UCSD-AML1 (cell line): ENCODE data around the gene CABP2.
"Not testable (repeated sequence)": the region's sequence is repeated elsewhere in the genome, so short reads cannot be mapped to it uniquely, and the experiment has no call there.

Source experiments
- DNase-seq: peaks from one replicate; lab custom pipeline; 2025; ENCODE audit not compliant: unreplicated experiment; lab: John Stamatoyannopoulos, UW

Gene CABP2

DNA sequence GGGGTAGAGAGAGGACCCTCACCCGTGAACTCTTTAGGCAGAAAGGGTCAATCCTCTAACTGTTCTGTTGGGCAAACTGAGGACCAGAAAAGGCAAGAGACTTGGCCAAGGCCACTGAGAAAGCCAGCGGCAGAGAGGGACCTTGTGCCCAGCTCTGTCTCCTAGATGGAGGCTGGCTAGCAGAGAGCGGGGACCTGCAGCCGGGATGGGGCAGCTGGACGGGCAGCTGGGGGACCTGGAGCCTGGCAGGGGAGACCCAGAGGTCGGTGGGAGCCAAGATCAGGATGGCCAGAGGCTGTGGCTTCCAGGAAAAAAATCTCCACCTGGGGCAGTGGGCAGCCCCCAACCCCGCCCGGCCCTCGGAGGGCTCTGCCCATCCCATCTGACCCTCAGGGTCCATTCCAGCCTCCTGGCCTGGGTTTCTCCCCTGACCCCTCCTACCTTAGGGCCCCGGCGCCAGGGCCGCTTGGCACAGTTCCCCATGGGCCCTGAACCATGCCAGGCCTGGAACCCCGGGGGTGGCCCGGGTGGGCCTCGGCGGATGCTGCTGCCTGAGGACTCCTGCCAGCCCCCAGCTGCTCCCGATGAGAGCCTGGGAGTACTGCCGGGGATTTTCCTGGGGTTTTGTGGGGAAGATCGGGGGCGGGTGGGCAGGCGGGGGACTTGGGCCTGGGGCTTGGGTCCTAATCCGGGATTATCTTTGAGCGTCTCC lies at the start of gene CABP2:
Gene CABP2 (minus strand): TSS at position 603 of the 712 bp plus-strand sequence. CDS start 120 bp downstream, at position 483.
- no peak for DNase-seq

GRCh38 chr11:67572747-67573419 lies 49.6 kb upstream of the CABP2 start:
- peak; percentile 35 for DNase-seq

GRCh38 chr11:67572305-67572704 lies 49.1 kb upstream of the CABP2 start:
- no peak for DNase-seq

GRCh38 chr11:67571443-67571842 lies 48.2 kb upstream of the CABP2 start:
- no peak for DNase-seq

DNA sequence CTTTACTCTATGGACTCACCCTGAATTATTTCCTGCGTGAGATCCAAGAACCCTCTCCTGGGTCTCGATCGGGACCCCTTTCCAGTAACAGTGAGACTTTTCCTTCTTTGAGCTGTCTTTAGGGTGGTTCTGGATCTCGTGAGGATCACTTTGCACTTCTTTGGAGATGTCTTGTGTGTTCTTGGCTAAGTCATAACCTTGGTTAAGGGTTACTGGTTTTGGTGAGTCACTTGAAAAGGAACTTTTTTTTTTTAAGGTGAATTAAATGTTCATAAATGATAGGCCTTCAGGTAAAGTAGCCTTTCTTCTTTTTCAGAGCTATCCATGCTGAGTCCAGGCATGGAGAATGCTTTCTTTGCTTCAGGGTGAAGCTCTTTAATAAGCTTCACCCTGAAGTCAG lies 41.0 kb upstream of the CABP2 start:
- no peak for DNase-seq

GRCh38 chr11:67563705-67564114 lies 40.5 kb upstream of the CABP2 start:
- not testable (repeated sequence) for DNase-seq

GRCh38 chr11:67562963-67563704 lies 39.9 kb upstream of the CABP2 start:
- DNase-seq = no peak

- no peak for DNase-seq
These were observed 38.8 kb upstream of the CABP2 start for GRCh38 chr11:67561971-67562619.

DNA sequence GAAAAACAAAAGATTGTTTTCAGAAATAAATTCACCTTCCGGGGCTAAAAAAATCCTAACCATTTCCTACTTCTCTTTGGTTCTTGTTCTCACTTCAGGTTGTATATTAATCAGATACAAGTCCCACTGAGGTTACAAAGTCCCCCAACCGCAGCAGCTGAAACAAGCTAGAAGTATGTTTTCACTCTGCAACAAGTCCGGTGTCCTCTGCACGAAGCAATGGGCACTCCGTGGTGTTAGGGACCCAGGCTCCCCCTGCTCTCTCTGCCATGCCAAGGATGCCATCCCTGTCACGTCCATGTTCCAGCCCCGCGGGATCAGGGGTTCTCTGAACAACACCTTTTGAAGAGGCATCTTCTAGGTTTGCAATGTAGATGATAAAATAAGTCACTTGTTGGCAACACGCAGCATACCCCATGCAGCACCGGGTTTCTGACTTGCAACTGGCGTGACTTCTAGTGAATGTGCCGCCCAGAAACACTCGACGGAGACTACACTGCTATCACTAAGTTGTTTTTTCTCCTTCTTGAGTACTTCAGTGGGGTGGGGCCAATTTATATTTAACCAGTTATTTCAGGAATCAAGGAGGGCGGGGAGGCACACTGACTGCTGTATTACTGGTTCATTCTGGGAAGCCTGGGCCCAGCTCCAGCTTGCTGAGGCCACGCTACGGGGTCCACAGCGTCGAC lies 35.0 kb upstream of the CABP2 start:
- no peak for DNase-seq

GRCh38 chr11:67556244-67556643 lies 33.0 kb upstream of the CABP2 start:
- DNase-seq = no peak

DNA sequence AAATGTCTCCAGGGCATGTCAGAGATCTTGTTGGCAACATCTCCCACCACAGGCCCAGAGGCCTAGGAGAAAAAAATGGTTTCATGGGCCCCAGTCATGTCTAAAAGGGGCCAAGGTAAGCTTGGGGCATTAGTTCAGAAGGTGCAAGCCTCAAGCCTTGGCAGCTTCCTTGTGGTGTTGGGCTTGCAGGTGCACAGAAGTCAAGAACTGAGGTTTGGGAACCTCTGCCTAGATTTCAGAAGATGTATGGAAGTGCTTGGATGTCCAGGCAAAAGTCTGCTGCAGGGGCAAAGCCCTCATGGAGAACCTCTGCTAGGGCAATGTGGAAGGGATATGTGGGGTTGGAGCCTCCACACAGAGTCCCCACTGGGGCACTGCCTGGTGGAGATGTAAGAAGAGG lies 28.5 kb upstream of the CABP2 start:
- not testable (repeated sequence) for DNase-seq

DNA sequence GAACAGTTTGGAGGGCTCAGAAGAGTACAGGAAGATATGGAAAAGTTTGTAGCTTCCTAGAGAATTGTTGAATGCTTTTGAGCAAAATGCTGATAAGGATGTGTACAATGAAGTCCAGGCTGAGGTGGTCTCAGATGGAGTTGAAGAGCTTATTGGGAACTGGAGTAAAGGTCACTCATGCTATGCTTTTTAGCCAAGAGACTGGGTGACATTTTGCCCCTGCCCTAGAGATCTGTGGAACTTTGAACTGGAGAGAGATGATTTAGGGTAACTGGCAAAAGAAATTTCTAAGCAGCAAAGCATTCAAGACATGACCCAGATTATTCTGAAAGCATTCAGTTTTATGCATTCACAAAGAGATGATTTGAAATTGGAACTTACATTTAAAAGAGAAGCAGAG lies 27.9 kb upstream of the CABP2 start:
- no peak for DNase-seq

GRCh38 chr11:67548555-67549110 lies 25.4 kb upstream of the CABP2 start:
- no peak for DNase-seq

GRCh38 chr11:67548112-67548511 lies 24.9 kb upstream of the CABP2 start:
- DNase-seq = not testable (repeated sequence)

- DNase-seq = no peak
These were observed 22.0 kb upstream of the CABP2 start for GRCh38 chr11:67545280-67545679.

DNA sequence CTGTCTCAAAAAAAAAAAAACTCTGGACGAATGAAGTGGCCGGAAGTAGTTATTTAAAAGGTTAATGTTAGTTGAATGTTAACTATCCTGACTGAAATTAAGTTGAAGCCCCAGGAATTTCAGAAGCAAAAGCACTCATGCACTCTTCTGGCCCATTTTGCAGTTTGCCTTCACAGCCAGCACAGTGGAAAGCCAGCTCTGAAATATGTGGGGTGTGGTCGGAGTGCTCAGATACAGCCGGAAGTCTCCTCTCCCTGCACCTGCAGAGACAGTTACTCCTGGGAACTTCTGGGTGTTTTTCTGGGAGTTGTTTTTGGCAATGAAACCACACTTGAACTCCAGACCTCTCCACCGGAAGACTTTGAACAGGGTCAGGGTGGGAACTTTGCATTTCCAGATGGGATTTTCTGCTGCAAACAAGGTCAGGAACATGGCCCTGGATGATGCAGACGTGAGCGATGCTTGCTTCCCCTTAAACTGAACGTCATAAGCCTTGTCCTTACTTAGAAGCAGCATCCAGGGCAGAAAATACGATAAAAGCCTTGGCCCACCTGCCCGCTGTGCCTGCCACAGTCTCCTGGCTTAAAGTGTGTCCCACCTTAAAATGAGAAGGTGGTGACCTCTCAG lies 21.5 kb upstream of the CABP2 start:
- no peak for DNase-seq

DNA sequence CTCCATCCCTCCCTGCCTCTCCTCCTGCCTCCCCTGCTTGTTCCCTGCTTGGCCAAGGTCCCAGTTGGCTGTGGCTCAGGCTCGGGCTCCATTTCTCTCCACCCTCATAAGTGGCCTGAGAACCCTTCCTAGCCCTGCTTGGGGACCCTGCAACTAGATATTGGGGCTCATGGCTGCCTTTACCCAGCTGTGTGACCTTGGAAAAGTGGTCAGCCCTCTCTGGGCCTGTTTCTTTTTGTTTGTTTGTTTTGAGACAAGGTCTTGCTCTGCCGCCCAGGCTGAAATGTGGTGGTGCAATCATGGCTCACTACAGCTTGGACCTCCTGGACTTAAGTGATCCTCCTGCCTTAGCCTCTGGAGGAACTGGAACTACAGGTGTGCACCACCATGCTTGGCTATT lies 20.3 kb upstream of the CABP2 start:
- no peak for DNase-seq

DNA sequence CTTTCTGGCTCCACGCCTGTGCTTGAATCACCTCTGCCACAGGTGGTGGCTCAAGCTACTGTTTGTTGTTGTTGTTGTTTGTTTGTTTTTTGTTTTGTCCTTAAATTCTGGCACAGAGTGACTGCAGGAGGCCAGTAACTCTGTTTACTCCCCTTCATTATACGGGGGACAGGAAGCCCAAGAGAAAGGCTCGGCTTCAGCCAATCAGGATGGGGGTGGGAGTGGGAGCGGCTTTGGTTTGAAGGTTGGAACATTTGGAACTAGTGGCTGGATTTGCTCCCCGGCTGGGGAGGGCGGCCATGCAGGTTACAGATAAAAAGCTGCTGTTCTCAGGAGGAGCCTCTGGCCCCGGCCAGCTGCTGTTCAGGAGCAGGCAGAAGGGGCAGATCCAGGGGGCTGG lies 19.7 kb upstream of the CABP2 start:
- DNase-seq = no peak

DNA sequence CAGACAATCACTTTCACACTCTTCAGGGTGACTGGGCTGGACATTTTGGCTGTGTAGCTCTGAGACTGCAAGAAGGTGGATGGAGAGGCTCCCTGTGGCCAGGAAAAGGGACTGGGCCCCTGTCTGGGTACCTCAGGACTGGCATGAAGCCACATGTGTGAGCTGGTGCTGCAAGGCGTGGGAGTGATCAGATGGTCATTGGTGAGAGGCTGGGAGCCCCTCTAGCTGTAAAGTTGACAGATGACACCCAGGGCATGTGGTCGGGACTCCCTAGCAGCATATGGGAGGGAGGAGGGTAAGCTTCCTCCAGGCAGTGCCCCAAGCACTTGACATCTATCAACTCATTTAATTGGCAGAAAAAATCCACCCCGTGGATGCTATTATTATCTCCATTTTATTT lies 18.9 kb upstream of the CABP2 start:
- DNase-seq = no peak

DNA sequence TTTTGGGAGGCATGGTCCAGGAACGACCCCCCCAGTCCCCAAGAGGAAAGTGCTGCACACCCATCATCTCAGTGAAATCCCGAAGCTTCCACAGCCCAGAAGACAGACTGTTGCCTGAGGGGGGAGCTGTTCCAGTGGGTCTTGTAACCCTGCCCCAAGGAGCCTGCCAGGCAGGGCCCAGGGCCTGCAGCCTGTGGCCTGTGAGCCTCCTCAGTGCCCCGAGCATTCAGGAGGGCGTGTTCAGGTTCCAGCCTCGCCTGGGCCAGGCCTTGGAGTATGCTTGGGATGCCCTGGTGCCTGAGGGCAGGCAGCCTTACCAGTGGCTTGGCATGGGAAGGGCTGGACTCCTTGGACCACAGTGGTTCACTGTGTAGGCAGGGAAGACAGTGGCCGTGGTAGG lies 18.0 kb upstream of the CABP2 start:
- no peak for DNase-seq
